Stimulated activated naive CD4-positive, alpha-beta T cell treated with Interleukin-2 at 50 U/mL for 16 hours (primary cell): Measurements from ENCODE around the gene UFC1.
"Not testable (repeated sequence)": the region's sequence is repeated elsewhere in the genome, so short reads cannot be mapped to it uniquely, and the experiment has no call there.

Source experiments
- DNase-seq: peaks from one replicate; lab custom pipeline; 2025; lab: John Stamatoyannopoulos, UW

The UFC1 gene

GRCh38 chr1:161153682-161154337 is at the start of gene UFC1:
TSS of gene UFC1 (plus strand) at chr1:161153978. CDS start at chr1:161153998, 20 bp downstream.
- DNase-seq = peak; percentile 78

DNA sequence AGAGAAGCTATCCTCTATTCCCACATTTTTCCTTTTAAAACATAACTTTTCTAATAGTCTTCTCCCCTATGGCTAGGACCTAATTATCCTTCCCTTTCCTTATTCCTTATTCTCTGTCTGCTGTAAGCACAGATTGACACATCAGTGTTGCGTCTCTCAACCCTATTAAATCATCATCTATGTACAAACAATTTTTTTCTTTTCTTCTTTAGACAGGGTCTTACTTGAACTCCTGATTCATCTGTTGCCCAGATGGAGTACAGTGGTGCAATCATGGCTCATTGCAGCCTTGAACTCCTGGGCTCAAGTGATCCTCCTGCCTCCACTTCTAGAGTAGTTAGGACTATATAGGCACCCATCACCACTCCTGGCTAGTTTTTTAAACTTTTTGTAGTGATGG is 47.3 kb upstream of the UFC1 start:
- no peak for DNase-seq

GRCh38 chr1:161111117-161111516 is 42.7 kb upstream of the UFC1 start:
- DNase-seq = no peak

DNA sequence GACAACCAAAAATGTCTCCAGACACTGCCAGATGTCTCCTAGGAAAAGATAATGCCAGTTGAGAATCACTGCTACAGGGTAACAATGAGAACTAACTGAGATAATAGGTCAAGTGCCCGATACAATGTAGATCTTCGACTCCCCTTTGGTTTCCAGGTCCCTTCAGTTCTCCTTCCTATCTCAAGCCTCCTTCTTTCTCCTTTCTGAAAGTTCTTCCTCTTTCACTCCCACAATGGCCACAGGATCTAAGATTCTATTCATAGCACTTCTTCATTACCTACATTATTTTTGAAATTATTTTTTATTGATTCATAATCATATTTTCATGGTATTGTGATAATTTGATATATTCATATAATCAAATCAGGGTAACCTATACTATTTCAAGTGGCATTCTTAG is 42.3 kb upstream of the UFC1 start:
- DNase-seq = no peak

DNA sequence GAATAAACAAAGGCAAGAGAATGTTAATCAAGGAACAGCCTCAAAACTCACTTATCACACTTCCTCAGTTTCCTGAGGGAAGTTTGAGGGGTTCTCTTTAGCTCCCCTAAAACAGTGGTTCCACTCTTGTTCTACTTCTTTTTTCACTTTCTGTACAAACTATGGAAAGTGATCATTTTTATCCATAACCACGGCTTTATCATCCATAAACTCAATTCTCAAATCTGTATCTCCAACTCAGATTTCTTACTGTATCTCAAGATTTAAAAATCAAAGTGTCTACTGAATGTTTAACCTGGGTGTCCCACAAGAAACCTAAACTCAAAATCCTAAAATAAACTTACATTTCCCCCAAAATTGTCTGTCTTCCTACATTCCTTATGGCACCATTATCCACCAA is 39.9 kb upstream of the UFC1 start:
- no peak for DNase-seq

DNA sequence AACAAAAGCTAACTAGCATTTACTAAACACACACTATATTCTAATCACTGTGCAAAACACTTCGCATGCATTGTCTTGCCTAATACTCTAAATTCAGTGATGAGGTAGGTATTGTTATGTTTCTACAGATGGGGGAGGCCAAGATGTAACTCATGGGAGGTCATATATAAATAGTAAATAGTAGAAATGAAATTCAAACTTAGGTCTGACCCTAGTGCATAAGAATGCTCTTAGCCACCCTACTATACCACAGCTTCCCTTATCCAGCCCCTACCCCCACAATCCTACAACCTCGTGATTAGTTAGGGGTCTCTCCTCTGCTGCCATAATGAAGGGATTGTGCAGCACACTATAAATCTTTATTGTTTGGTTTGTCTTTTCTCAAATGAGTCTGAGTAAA is 39.2 kb upstream of the UFC1 start:
- DNase-seq = no peak

- DNase-seq = peak; percentile 16
Observed at GRCh38 chr1:161115132-161115711, 38.6 kb upstream of the UFC1 start.

- DNase-seq = not testable (repeated sequence)
Observed at GRCh38 chr1:161115961-161116360, 37.8 kb upstream of the UFC1 start.

DNA sequence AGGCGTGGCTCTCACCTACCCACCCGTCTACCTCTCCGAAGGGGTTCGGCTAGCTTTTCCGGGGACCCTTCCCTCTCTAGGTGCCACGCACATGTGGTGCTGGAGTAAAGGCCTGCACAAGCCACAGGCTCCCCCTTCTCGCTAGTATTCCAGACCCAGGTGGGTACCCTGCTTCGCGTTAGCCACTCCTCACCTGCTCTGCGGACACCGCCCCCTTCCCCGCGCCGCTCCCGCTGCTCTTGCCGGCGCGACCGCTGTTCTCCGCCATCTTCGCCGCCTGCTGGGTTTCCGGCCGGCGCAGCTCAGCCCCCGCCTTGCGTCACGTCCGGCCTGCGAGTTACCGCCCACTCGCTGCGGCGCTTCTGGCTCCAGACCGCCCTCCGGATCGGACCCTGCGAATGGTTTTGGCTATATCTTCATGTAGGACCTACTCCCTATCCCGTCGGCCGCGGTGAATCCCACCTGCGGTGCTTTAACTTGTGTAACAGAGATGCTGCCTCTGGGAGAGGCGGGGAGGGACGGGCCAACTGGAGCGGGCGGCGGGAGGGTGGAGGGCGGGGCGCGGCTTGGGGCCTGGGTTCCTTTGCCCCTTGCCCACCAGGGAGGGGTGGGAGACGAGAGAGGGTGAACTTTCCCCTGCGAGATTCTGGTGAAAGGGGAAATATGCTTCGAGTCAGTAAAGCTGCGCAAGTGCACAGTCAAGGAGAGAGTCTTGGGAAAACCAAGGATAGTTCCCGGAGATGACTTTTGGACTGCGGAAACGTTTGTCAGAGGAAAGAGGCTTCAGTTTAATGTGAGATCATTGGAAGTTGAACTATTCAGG is 35.8 kb upstream of the UFC1 start, which contains the start of the genes NIT1 and PFDN2:
NIT1 (plus strand) TSS at position 347 of the 823 bp plus-strand sequence; CDS start at position 419, 72 bp downstream.
PFDN2 (minus strand) TSS at position 279 of the 823 bp plus-strand sequence; CDS start at position 268, 11 bp downstream.
- peak; percentile 85 for DNase-seq

- peak; percentile 76 for DNase-seq
Observed at GRCh38 chr1:161119092-161119903, 34.5 kb upstream of the UFC1 start.

DNA sequence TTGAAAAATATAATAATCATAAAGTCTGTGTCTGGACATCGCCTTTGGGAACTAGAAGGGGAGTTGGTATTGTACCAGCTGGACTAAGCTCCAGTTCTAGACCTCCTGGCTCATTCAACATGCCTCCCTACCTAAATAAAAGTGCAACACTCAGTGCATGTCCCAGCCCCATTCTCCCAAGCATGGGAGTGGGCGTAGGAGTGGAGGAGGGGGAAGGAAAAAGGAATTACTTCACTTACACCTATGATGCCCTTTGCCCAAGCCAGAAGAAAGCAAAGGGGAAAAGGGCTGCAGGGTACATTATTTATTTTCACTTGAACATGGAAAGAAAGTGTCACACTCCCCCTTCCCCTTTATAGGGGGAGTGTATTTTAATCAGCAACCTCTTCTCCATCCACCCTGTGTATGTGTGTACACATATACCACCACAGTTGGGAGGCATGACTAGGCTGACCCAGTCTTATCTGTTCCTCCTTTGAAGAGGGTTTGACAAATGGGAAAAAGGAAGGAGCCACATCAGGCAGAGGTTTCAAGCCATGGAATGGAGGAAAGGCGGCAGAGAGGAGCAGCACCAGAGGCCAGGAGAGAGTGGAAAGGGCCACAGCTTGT is 32.6 kb upstream of the UFC1 start:
- no peak for DNase-seq

- DNase-seq = no peak
Observed at GRCh38 chr1:161121834-161122233, 31.9 kb upstream of the UFC1 start.

GRCh38 chr1:161122967-161123366 is 30.8 kb upstream of the UFC1 start:
- no peak for DNase-seq

- no peak for DNase-seq
Observed at GRCh38 chr1:161127649-161128048, 26.1 kb upstream of the UFC1 start.

DNA sequence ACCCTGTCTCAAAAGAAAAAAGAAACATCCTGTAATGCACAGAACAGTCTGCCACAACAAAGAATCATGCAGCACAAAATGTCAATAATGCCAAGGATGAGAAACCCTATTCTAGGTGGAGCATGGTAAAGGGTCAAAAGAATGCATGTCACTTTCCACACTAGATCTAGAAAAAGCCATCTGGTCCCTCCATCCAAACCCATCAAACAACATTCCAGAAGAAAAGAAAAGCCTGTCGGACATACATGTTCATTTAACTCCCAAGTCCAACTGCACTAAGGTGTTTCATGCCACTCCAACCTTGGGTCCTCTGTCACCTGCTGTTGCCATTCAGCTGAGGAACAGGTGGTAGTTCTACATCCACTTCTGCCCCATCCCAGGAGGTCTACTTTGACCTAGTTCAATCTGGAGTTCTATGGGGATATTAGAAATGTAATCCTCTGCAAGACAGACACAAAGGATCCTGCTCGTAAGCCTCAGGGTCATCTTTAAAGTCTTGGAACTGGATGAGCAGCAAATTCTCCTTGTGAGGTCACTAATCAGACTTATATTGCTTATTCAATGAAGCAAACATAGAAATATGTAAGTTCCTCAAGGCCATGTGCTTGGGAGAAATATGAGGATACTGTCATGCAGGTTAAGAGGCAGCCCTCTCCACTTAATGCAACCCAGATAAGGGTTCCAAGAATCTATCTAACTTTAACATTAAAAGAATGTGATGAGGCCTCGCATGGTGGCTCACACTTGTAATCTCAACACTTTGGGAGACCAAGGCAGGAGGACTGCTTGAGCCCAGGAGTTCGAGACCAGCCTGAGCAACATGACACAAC is 25.0 kb upstream of the UFC1 start:
- no peak for DNase-seq

GRCh38 chr1:161130266-161130665 is 23.5 kb upstream of the UFC1 start:
- DNase-seq = no peak

DNA sequence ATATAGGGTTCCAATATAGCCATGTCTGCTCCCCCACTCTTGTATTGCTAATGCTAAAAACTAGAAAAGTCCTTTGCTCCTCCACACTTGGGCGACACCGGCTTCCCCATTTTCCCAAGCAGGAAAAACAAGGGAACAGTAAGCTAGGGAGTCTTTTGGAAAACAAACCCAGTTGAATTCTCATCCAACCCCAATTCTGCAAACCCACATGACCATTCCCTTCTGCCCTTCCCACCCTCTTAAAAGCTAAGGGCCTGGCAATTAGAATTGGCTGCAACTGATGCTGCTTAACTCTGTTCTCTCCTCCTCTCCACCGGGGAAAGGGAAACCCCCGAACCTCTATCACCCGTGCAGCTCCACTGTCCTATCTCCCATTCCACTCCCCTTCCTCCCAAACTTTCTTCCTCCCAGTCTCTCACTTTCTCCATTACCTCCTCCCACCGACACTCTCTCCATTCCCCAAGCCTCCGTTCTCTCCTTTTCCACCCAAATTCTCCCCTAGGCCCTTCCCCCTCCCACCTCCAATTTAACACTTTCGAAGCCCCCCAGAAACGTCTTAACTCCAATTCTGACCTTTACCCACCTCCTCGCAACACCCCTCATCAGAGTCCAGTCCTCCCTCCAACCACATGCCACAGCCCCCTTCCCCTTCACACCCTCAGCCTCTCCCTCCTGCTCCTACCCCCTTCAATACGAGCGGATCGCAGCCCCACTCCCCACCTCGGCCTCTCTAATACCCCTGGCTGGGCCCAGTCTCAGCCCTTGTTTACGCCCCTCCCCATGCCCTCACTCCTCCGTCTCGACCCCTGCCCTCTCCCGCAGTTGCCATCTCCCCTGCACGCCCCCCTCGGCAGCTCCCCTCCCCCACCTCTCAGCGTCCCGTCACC is 22.0 kb upstream of the UFC1 start:
- no peak for DNase-seq

- DNase-seq = peak; percentile 92
Observed at GRCh38 chr1:161132410-161133219, 21.2 kb upstream of the UFC1 start, which contains the start of gene DEDD. TSS of gene DEDD (minus strand) at chr1:161132667. CDS start at chr1:161124462, 8,205 bp downstream.
